BJ (cell line): ENCODE data around the gene DLX2. TPM values are rescaled to one million over a fixed set of nuclear protein-coding genes. Genes with fewer than 3 reads are reported as not detected.

Source experiments
- CTCF ChIA-PET: fragments of 350-600 bp; formaldehyde crosslinking; extraction: SDS; loops from one replicate; lab custom pipeline; 2021; ENCODE audit warnings: antibody characterized with exemption, inconsistent platforms; lab: Yijun Ruan, JAX
- POLR2A ChIA-PET: fragments of 300-600 bp; sonication (Branson Sonifier 250); formaldehyde crosslinking; extraction: SDS; loops from one replicate; lab custom pipeline; 2021; ENCODE audit warnings: antibody characterized with exemption; lab: Charles Lee
- DNase-seq: peaks from one replicate; pipeline ENCODE4 v3.0.0-alpha.2; 2011; ENCODE audit warnings: low read depth
- H3K27me3 ChIP-seq: 2 replicates; pipeline ENCODE4 v1.6.0; 2011; ENCODE audit warnings: low read length; ENCODE audit not compliant: control insufficient read depth, insufficient read depth
- H3K36me3 ChIP-seq: 2 replicates; pipeline ENCODE4 v1.5.1; 2011; ENCODE audit warnings: low read length; ENCODE audit not compliant: control insufficient read depth, insufficient read depth
- H3K4me3 ChIP-seq: 2 replicates; pipeline ENCODE4 v1.5.1; 2011; ENCODE audit warnings: low read depth, mild to moderate bottlenecking, control low read depth, low read length
- polyA plus RNA-seq: library from polyadenylated mRNA; depleted of rRNA; stranded (reverse); fragments of >200 nt; gene quantifications from 2 replicates; pipeline ENCODE4 v1.2.3, GENCODE V29; 2011
- TF ChIP-seq, protein P1 (sequence below): IDR thresholded peaks from 2 replicates; pipeline ENCODE4 v1.5.1; 2011; ENCODE audit warnings: low read depth, mild to moderate bottlenecking, control low read depth, inconsistent platforms, low read length, moderate library complexity; ENCODE audit not compliant: insufficient read depth

DLX2 gene
- polyA plus RNA-seq, 1 experiment = 0.20 TPM

DNA sequence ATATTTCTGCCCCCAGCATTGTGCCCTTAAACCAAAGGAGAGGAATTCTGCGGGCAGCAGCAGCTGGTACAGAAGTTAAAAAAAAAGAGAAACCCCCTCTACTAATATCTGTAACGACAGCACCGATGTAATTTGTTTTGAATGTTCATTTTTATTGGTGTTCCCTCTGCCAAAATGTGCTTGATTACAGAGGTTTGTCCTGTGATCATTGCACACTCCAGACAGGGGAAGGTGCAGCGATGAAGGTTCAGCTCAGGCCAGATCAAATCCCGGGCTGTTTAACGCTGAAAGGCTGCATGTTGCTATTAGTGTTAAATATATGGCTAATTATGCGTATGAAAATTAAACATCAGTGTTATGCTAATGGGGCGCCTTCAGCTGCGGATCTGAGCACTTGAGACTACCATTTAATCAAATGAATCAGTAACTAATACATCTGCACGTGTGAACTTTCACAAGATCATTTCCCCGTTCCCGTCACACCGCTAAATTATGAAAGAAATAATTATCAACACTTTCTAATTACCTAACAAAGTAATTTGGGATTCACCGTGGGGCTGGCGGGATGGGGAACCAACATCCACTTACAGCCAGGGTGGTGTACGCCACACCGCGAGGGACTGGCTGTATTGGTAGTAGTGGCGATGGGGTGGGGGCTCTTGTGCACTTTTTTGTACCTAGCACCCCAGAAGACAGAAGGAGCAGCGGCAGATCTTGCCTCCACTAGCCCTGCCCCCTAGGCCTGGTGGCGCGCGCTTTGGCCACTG lies 18.9 kb downstream of the DLX2 start:
- ChIA-PET POLR2A (no interaction called here), CTCF (interaction anchor here (0.9 kb wide), 1 partner anchor 43 kb away, joined by 3 read pairs; no protein-coding TSS in a partner anchor)
- no peak for DNase-seq
- Histone ChIP-seq H3K36me3 (no peaks in the 10 kb centered on the region), H3K4me3 (no peak overlapping the region), H3K27me3 (peaks cover 54% of the 10 kb centered on the region)
- TF ChIP-seq, protein P1, sequence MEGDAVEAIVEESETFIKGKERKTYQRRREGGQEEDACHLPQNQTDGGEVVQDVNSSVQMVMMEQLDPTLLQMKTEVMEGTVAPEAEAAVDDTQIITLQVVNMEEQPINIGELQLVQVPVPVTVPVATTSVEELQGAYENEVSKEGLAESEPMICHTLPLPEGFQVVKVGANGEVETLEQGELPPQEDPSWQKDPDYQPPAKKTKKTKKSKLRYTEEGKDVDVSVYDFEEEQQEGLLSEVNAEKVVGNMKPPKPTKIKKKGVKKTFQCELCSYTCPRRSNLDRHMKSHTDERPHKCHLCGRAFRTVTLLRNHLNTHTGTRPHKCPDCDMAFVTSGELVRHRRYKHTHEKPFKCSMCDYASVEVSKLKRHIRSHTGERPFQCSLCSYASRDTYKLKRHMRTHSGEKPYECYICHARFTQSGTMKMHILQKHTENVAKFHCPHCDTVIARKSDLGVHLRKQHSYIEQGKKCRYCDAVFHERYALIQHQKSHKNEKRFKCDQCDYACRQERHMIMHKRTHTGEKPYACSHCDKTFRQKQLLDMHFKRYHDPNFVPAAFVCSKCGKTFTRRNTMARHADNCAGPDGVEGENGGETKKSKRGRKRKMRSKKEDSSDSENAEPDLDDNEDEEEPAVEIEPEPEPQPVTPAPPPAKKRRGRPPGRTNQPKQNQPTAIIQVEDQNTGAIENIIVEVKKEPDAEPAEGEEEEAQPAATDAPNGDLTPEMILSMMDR = no peak

DNA sequence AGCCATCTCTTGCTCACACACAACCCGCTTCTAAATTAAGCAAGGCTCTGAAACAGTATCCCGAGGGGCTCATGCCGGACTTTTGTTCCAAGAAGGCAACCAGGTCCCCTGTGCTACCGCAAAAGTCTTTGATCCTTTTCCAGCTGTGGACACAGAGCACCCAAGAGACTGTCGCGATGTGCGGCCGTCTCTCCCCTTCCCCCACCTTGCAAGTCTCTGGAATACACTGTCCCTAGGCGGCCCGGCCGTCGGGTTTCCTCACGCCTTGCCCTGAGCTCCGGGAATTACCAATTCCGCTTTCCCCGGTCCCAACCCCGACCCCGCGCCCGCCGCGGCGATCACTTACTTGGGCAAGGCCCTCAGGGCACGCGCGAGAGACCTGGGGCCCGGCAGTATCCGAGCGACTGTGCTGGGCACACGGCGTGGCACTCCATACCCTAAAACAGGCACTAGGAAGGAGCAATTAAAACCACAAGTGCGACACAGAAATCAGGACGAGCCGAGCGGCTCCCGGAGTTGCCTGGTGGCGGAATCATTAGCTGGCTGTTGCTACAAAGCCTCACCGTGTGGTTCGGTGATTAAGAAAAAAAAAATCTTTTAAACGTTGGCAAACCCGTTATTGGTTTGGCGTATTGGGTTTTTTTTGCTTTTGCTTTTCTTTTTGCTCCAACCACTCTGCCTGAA lies 19.6 kb downstream of the DLX2 start:
- Histone ChIP-seq H3K36me3 (no peaks in the 10 kb centered on the region), H3K27me3 (peaks cover 50% of the 10 kb centered on the region), H3K4me3 (no peak overlapping the region)
- CTCF ChIA-PET = interaction anchor here (0.9 to 1.4 kb wide), 2 partner anchors 8 to 21 kb away, joined by 3 read pairs; no protein-coding TSS in a partner anchor
- POLR2A ChIA-PET = no interaction called here
- TF ChIP-seq, protein P1 = no peak
- DNase-seq = no peak

DNA sequence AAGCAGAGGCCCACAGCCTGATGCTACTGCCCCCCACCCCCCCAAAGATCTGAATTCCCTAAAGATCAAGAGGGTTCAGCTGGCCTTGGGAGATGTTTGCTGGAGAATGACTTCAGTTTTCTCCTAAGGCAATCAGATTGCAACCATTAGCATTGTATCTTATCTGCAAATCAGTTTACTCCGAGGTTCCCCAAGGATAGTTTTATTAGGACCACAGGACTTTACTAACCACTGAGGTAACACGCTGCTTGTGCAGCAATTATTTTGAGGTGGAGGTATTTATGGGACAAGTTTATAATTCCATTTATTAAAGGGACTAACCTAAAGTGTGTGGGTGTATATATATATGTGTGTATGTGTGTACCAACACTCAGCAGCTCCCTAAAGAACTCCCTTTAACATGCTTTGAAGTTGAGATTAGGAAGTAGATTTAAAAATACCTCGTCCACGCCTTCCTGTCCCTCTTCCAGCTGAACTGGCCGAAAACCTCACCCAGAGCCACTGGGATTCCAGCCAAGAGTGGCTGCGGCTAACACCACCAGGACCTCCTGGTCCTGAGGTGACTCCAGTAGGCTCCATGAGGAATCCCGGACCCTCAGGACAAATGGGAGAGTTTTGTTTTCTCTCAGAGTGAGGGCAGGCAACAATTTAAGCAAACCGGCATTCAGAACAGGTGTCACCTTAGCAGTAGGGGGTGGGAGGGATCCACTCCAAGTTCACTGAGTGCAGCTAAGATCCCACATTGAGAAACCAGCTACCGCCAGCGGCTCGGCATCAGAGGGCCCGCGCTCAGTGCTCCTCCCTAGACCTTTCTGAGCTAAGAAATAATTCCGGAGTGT lies 20.4 kb downstream of the DLX2 start:
- Histone ChIP-seq H3K27me3 (peaks cover 43% of the 10 kb centered on the region), H3K4me3 (no peak overlapping the region), H3K36me3 (no peaks in the 10 kb centered on the region)
- TF ChIP-seq, protein P1 = no peak
- ChIA-PET POLR2A (no interaction called here), CTCF (interaction anchor here (0.6 to 1.4 kb wide), 3 partner anchors 9 to 23 kb away, joined by 3 read pairs; no protein-coding TSS in a partner anchor)
- no peak for DNase-seq

DNA sequence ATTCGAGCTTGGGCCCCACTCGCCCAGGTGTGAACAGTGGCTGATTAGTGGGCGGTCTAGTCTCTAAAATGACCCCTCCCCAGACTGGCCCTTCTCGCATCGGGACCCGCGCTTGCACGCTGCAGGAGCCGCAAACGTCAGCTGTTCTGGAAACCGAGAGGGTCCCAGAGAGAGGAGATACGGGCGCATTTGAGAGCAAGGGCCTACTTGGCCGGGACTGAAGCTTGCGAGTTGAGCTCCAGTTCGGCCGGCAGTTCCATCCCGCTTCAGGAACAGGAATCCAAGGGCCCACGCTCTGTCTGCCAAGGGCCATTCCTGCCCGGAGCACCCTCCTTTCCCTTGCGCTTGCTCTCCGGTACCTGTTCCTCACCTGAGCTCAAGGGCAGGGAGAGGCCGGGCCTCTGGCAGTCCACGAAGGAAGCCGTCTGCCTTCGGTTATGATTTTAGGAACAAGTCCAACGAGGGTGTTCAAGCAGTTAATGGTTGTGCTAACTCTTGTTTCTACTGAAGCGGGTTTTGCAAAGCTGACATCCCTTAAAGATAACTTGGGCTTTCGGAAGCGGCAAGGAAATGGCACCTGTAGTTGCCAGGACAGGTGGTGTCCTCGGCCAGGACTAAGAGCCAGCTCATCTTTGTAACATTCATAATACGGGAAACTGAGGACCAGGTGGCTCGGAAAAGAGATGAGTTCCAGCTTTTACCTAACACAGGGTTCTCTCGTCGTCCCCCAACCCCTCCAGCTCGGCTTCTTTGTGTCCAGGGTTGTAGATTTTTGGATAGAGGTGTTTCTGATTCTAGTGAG lies 21.3 kb downstream of the DLX2 start:
- POLR2A ChIA-PET = no interaction called here
- H3K27me3 ChIP-seq = peaks cover 36% of the 10 kb centered on the region
- no peaks in the 10 kb centered on the region for H3K36me3 ChIP-seq
- TF ChIP-seq, protein P1 = no peak
- DNase-seq = no peak
- no peak overlapping the region for H3K4me3 ChIP-seq
- CTCF ChIA-PET = interaction anchor here (1.4 kb wide), 1 partner anchor 23 kb away, joined by 3 read pairs; no protein-coding TSS in a partner anchor
